WTC11 (cell line): ENCODE measurements around the gene JOSD1.

Source experiments
- ATF1 ChIP-seq: sonication (generic); formaldehyde crosslinking; IDR thresholded peaks from 2 replicates; pipeline ENCODE4 v1.8.1; 2023; ENCODE audit warnings: mild to moderate bottlenecking, moderate library complexity, missing genetic modification reagents
- ATF3 ChIP-seq: sonication (generic); formaldehyde crosslinking; conservative IDR thresholded peaks from 2 replicates; pipeline ENCODE4 v1.8.1; 2022; ENCODE audit warnings: mild to moderate bottlenecking, missing genetic modification reagents
- ATF6 ChIP-seq: sonication (generic); formaldehyde crosslinking; IDR thresholded peaks from 2 replicates; pipeline ENCODE4 v1.8.1; 2023; ENCODE audit warnings: mild to moderate bottlenecking, missing genetic modification reagents
- CTCF ChIP-seq: fragments of 200-600 bp; IDR thresholded peaks from 2 replicates; pipeline ENCODE4 v1.8.0; 2022; ENCODE audit warnings: antibody characterized with exemption
- FOXK1 ChIP-seq: sonication (generic); formaldehyde crosslinking; IDR thresholded peaks from 2 replicates; pipeline ENCODE4 v1.8.0; 2022; ENCODE audit warnings: mild to moderate bottlenecking, moderate library complexity, missing genetic modification reagents
- HMGA2 ChIP-seq: fragments of 250-450 bp; sonication (Bioruptor Pico); IDR thresholded peaks from 2 replicates; pipeline ENCODE4 v1.4.0; 2021; ENCODE audit warnings: mild to moderate bottlenecking, moderate library complexity
- MAX ChIP-seq: sonication (generic); formaldehyde crosslinking; IDR thresholded peaks from 2 replicates; pipeline ENCODE4 v1.8.0; 2022; ENCODE audit warnings: mild to moderate bottlenecking, missing genetic modification reagents
- SP1 ChIP-seq: sonication (generic); formaldehyde crosslinking; conservative IDR thresholded peaks from 2 replicates; pipeline ENCODE4 v1.8.1; 2022; ENCODE audit warnings: missing genetic modification reagents
- TCF7 ChIP-seq: sonication (generic); formaldehyde crosslinking; IDR thresholded peaks from 2 replicates; pipeline ENCODE4 v1.8.0; 2022; ENCODE audit warnings: mild to moderate bottlenecking, low read depth, missing genetic modification reagents, moderate library complexity
- TEAD4 ChIP-seq: sonication (generic); formaldehyde crosslinking; IDR thresholded peaks from 2 replicates; pipeline ENCODE4 v1.8.0; 2022; ENCODE audit warnings: mild to moderate bottlenecking, missing genetic modification reagents
- ZNF263 ChIP-seq: sonication (generic); formaldehyde crosslinking; IDR thresholded peaks from 2 replicates; pipeline ENCODE4 v1.8.1; 2022; ENCODE audit warnings: low read depth, mild to moderate bottlenecking, moderate library complexity, missing genetic modification reagents
- ZNF423 ChIP-seq: fragments of 250-450 bp; sonication (Bioruptor Pico); IDR thresholded peaks from 2 replicates; pipeline ENCODE4 v2.1.2; 2022; ENCODE audit warnings: mild to moderate bottlenecking, moderate library complexity

GRCh38 chr22:38719196-38719595, 18.5 kb upstream of the JOSD1 start:
- TF ChIP-seq CTCF (no peak), SP1 (CRISPR knock-in tag) (no peak), ATF6 (CRISPR knock-in tag) (no peak), ATF1 (CRISPR knock-in tag) (no peak), ZNF423 (CRISPR knock-in tag) (no peak), HMGA2 (no peak), TEAD4 (CRISPR knock-in tag) (no peak), ZNF263 (CRISPR knock-in tag) (no peak), ATF3 (CRISPR knock-in tag) (no peak), FOXK1 (CRISPR knock-in tag) (no peak), MAX (CRISPR knock-in tag) (no peak), TCF7 (CRISPR knock-in tag) (no peak)
